ENCODE measurements around the gene CNP.
"Not testable (repeated sequence)": the region's sequence is repeated elsewhere in the genome, so short reads cannot be mapped to it uniquely, and the experiment has no call there.

The CNP gene

GRCh38 chr17:42001729-42002128 is 35.1 kb downstream of the CNP start:
- DNase-seq = no peak
- no peak overlapping the region for H3K27ac ChIP-seq
- H3K27me3 ChIP-seq (replicated peaks) = no peaks in the 10 kb centered on the region
- peaks cover 36% of the 10 kb centered on the region for H3K36me3 ChIP-seq (replicated peaks)
- TF ChIP-seq CTCF (IDR thresholded peaks at IDR 0.05; ENCODE audit: low read depth, low read length, missing control alignments) = no peak
- no peak overlapping the region for H3K4me3 ChIP-seq (ENCODE audit: low read depth, low read length)
- in situ Hi-C loops (cut with HindIII; ENCODE audit: low pct_ligation_motif_present, low sequenced_read_pairs) = no loop called here

- Histone ChIP-seq H3K4me3 (ENCODE audit: low read depth, low read length) (no peak overlapping the region), H3K27me3 (replicated peaks) (no peaks in the 10 kb centered on the region), H3K36me3 (replicated peaks) (peaks cover 30% of the 10 kb centered on the region), H3K27ac (no peak overlapping the region)
- in situ Hi-C loops (cut with HindIII; ENCODE audit: low pct_ligation_motif_present, low sequenced_read_pairs) = no loop called here
- no peak for TF ChIP-seq CTCF (IDR thresholded peaks at IDR 0.05; ENCODE audit: low read depth, low read length, missing control alignments)
- no peak for DNase-seq
These were observed 35.7 kb downstream of the CNP start for GRCh38 chr17:42002175-42002791.

GRCh38 chr17:42002792-42003301 is 36.3 kb downstream of the CNP start:
- no peaks in the 10 kb centered on the region for H3K27me3 ChIP-seq (replicated peaks)
- H3K27ac ChIP-seq = no peak overlapping the region
- peaks cover 25% of the 10 kb centered on the region for H3K36me3 ChIP-seq (replicated peaks)
- no peak overlapping the region for H3K4me3 ChIP-seq (ENCODE audit: low read depth, low read length)
- in situ Hi-C loops (cut with HindIII; ENCODE audit: low pct_ligation_motif_present, low sequenced_read_pairs) = no loop called here
- no peak for DNase-seq
- no peak for TF ChIP-seq CTCF (IDR thresholded peaks at IDR 0.05; ENCODE audit: low read depth, low read length, missing control alignments)

- H3K4me3 ChIP-seq (ENCODE audit: low read depth, low read length) = no peak overlapping the region
- H3K27me3 ChIP-seq (replicated peaks) = no peaks in the 10 kb centered on the region
- in situ Hi-C loops (cut with HindIII; ENCODE audit: low pct_ligation_motif_present, low sequenced_read_pairs) = no loop called here
- no peak for DNase-seq
- no peak overlapping the region for H3K27ac ChIP-seq
- TF ChIP-seq CTCF (IDR thresholded peaks at IDR 0.05; ENCODE audit: low read depth, low read length, missing control alignments) = no peak
- peaks cover 9% of the 10 kb centered on the region for H3K36me3 ChIP-seq (replicated peaks)
These were observed 38.6 kb downstream of the CNP start for GRCh38 chr17:42005166-42005565.

- Histone ChIP-seq H3K27me3 (replicated peaks) (no peaks in the 10 kb centered on the region), H3K36me3 (replicated peaks) (no peaks in the 10 kb centered on the region), H3K4me3 (ENCODE audit: low read depth, low read length) (no peak overlapping the region), H3K27ac (no peak overlapping the region)
- no peak for DNase-seq
- in situ Hi-C loops (cut with HindIII; ENCODE audit: low pct_ligation_motif_present, low sequenced_read_pairs) = no loop called here
- TF ChIP-seq CTCF (IDR thresholded peaks at IDR 0.05; ENCODE audit: low read depth, low read length, missing control alignments) = peak; percentile 46
These were observed 42.6 kb downstream of the CNP start for GRCh38 chr17:42009170-42009569.

GRCh38 chr17:42010266-42010680 is 43.7 kb downstream of the CNP start:
- H3K36me3 ChIP-seq (replicated peaks); H3K4me3 ChIP-seq (ENCODE audit: low read depth, low read length); in situ Hi-C loops (cut with HindIII; ENCODE audit: low pct_ligation_motif_present, low sequenced_read_pairs); H3K27me3 ChIP-seq (replicated peaks): not testable (repeated sequence)
- peak; percentile 72 for DNase-seq
- peak overlapping the region; percentile 22 for H3K27ac ChIP-seq
